ENCODE measurements around the gene MAS1L.

DNA sequence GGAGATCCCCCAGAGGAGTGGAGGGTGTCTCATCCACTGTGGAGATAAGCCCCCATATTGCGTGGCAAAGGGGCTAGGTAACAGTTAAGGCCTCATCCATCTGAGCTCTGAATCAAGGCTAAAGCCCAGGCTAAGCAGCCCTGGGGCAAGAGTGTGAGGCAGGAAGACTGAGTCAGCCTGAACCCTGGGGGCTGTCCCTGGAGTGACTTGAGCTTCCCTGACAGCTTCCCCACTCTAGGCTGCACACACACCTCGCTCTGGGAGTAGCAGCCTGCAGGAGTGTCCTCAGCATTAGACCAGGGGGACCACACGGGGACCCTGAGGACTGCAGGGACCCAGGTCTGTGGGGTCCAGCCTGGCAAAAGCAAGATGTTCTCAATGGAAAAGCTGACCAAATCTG, 43.9 kb upstream of the MAS1L start:
- TF ChIP-seq TAF1 (conservative IDR thresholded peaks at IDR 0.05) (no peak), HNF4A (conservative IDR thresholded peaks at IDR 0.05) (no peak), RAD21 (IDR thresholded peaks at IDR 0.05) (no peak), RXRA (IDR thresholded peaks at IDR 0.05) (no peak), HNF4G (IDR thresholded peaks at IDR 0.05) (no peak), JUND (IDR thresholded peaks at IDR 0.05) (no peak), GABPA (IDR thresholded peaks at IDR 0.05 in 1 of 2, conservative IDR thresholded peaks at IDR 0.05 in 1 of 2) (no peak)
- TF ChIP-seq, protein P1, sequence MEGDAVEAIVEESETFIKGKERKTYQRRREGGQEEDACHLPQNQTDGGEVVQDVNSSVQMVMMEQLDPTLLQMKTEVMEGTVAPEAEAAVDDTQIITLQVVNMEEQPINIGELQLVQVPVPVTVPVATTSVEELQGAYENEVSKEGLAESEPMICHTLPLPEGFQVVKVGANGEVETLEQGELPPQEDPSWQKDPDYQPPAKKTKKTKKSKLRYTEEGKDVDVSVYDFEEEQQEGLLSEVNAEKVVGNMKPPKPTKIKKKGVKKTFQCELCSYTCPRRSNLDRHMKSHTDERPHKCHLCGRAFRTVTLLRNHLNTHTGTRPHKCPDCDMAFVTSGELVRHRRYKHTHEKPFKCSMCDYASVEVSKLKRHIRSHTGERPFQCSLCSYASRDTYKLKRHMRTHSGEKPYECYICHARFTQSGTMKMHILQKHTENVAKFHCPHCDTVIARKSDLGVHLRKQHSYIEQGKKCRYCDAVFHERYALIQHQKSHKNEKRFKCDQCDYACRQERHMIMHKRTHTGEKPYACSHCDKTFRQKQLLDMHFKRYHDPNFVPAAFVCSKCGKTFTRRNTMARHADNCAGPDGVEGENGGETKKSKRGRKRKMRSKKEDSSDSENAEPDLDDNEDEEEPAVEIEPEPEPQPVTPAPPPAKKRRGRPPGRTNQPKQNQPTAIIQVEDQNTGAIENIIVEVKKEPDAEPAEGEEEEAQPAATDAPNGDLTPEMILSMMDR (IDR thresholded peaks at IDR 0.05; ENCODE audit: low read depth, low read length, missing input control), result no peak
- TF ChIP-seq, protein P2, sequence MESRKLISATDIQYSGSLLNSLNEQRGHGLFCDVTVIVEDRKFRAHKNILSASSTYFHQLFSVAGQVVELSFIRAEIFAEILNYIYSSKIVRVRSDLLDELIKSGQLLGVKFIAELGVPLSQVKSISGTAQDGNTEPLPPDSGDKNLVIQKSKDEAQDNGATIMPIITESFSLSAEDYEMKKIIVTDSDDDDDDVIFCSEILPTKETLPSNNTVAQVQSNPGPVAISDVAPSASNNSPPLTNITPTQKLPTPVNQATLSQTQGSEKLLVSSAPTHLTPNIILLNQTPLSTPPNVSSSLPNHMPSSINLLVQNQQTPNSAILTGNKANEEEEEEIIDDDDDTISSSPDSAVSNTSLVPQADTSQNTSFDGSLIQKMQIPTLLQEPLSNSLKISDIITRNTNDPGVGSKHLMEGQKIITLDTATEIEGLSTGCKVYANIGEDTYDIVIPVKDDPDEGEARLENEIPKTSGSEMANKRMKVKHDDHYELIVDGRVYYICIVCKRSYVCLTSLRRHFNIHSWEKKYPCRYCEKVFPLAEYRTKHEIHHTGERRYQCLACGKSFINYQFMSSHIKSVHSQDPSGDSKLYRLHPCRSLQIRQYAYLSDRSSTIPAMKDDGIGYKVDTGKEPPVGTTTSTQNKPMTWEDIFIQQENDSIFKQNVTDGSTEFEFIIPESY (IDR thresholded peaks at IDR 0.05), result no peak
- TF ChIP-seq, protein P3, sequence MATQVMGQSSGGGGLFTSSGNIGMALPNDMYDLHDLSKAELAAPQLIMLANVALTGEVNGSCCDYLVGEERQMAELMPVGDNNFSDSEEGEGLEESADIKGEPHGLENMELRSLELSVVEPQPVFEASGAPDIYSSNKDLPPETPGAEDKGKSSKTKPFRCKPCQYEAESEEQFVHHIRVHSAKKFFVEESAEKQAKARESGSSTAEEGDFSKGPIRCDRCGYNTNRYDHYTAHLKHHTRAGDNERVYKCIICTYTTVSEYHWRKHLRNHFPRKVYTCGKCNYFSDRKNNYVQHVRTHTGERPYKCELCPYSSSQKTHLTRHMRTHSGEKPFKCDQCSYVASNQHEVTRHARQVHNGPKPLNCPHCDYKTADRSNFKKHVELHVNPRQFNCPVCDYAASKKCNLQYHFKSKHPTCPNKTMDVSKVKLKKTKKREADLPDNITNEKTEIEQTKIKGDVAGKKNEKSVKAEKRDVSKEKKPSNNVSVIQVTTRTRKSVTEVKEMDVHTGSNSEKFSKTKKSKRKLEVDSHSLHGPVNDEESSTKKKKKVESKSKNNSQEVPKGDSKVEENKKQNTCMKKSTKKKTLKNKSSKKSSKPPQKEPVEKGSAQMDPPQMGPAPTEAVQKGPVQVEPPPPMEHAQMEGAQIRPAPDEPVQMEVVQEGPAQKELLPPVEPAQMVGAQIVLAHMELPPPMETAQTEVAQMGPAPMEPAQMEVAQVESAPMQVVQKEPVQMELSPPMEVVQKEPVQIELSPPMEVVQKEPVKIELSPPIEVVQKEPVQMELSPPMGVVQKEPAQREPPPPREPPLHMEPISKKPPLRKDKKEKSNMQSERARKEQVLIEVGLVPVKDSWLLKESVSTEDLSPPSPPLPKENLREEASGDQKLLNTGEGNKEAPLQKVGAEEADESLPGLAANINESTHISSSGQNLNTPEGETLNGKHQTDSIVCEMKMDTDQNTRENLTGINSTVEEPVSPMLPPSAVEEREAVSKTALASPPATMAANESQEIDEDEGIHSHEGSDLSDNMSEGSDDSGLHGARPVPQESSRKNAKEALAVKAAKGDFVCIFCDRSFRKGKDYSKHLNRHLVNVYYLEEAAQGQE (IDR thresholded peaks at IDR 0.05), result no peak
- TF ChIP-seq, protein P4, sequence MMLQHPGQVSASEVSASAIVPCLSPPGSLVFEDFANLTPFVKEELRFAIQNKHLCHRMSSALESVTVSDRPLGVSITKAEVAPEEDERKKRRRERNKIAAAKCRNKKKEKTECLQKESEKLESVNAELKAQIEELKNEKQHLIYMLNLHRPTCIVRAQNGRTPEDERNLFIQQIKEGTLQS (IDR thresholded peaks at IDR 0.05), result no peak
- TF ChIP-seq, protein P5, sequence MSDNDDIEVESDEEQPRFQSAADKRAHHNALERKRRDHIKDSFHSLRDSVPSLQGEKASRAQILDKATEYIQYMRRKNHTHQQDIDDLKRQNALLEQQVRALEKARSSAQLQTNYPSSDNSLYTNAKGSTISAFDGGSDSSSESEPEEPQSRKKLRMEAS (IDR thresholded peaks at IDR 0.05), result no peak

Data from liver (tissue), 3 donors.